Measurements from ENCODE around the gene TRPV3.

- TF ChIP-seq EZH2 (IDR thresholded peaks at IDR 0.05; ENCODE audit: insufficient read depth, low read length): no peak
- TF ChIP-seq, protein P1, sequence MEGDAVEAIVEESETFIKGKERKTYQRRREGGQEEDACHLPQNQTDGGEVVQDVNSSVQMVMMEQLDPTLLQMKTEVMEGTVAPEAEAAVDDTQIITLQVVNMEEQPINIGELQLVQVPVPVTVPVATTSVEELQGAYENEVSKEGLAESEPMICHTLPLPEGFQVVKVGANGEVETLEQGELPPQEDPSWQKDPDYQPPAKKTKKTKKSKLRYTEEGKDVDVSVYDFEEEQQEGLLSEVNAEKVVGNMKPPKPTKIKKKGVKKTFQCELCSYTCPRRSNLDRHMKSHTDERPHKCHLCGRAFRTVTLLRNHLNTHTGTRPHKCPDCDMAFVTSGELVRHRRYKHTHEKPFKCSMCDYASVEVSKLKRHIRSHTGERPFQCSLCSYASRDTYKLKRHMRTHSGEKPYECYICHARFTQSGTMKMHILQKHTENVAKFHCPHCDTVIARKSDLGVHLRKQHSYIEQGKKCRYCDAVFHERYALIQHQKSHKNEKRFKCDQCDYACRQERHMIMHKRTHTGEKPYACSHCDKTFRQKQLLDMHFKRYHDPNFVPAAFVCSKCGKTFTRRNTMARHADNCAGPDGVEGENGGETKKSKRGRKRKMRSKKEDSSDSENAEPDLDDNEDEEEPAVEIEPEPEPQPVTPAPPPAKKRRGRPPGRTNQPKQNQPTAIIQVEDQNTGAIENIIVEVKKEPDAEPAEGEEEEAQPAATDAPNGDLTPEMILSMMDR (IDR thresholded peaks at IDR 0.05; ENCODE audit: insufficient read depth, low read depth, low read length): no peak
Measured at GRCh38 chr17:3485481-3486068, 72.0 kb downstream of the TRPV3 start.

Measured in astrocyte (in vitro differentiated cells and primary cell).